Brain pericyte (primary cell): ENCODE results near the gene TTYH2.

Experiments used
- DNase-seq: peaks from one replicate; pipeline ENCODE4 v3.0.0-alpha.2; 2012; ENCODE audit warnings: low read depth, low spot score

Gene TTYH2

GRCh38 chr17:74214484-74215341, 1.3 kb downstream of the TTYH2 start:
- DNase-seq = no peak

GRCh38 chr17:74215342-74215727, 2.0 kb downstream of the TTYH2 start:
- no peak for DNase-seq

GRCh38 chr17:74216505-74216904, 3.1 kb downstream of the TTYH2 start:
- no peak for DNase-seq

GRCh38 chr17:74217037-74217730, 3.8 kb downstream of the TTYH2 start:
- no peak for DNase-seq

- no peak for DNase-seq
Measured at GRCh38 chr17:74217888-74218287, 4.5 kb downstream of the TTYH2 start.

GRCh38 chr17:74218436-74218835, 5.1 kb downstream of the TTYH2 start:
- DNase-seq = no peak

GRCh38 chr17:74219576-74220133, 6.3 kb downstream of the TTYH2 start:
- no peak for DNase-seq

- DNase-seq = no peak
Measured at GRCh38 chr17:74220219-74220618, 6.8 kb downstream of the TTYH2 start.

GRCh38 chr17:74220946-74221818, 7.8 kb downstream of the TTYH2 start:
- DNase-seq = no peak

GRCh38 chr17:74222399-74222798, 9.0 kb downstream of the TTYH2 start:
- DNase-seq = no peak

GRCh38 chr17:74223901-74224300, 10.5 kb downstream of the TTYH2 start:
- DNase-seq = no peak

GRCh38 chr17:74224959-74225725, 11.8 kb downstream of the TTYH2 start:
- no peak for DNase-seq

GRCh38 chr17:74226252-74226651, 12.9 kb downstream of the TTYH2 start:
- DNase-seq = no peak

- DNase-seq = no peak
Measured at GRCh38 chr17:74227271-74228080, 14.1 kb downstream of the TTYH2 start.

GRCh38 chr17:74228306-74228978, 15.1 kb downstream of the TTYH2 start:
- DNase-seq = no peak

- no peak for DNase-seq
Measured at GRCh38 chr17:74230896-74231295, 17.5 kb downstream of the TTYH2 start.

GRCh38 chr17:74231928-74232907, 18.8 kb downstream of the TTYH2 start:
- no peak for DNase-seq

GRCh38 chr17:74233937-74234336, 20.6 kb downstream of the TTYH2 start:
- no peak for DNase-seq
